Measurements from ENCODE around the gene MICB. TPM values are rescaled to one million over a fixed set of nuclear protein-coding genes. Genes with fewer than 3 reads are reported as not detected.
"Not testable (repeated sequence)": the region's sequence is repeated elsewhere in the genome, so short reads cannot be mapped to it uniquely, and the experiment has no call there.

The MICB gene
- total RNA-seq, 1 experiment from 2014 or later = 14.5 TPM

DNA sequence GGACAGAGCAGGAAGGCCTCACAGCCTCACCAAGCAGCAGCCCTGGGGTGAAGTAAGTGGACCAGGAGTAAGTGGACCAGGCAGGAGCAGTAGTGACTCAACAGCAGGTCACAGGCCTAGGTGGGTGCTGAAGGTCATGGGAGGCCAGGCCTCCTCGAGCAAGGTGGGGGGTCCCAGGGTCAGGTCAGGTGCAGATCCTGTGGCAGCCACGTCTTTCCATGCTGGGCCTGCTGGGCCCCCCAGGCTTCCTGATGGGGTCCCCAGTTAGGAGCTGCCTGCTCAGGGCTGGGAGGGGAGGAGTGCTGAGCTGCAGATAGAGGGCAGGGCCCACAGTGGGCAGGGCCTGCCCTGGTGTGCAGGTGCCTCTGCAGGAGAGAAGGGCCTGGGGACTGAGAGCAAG lies 11.1 kb downstream of the MICB start:
- DNase-seq (ENCODE audit: low spot score) = not testable (repeated sequence)

- peak; percentile 36 for DNase-seq (ENCODE audit: low spot score)
These were observed 12.1 kb downstream of the MICB start for GRCh38 chr6:31510007-31510406.

- DNase-seq (ENCODE audit: low spot score) = no peak
These were observed 15.7 kb downstream of the MICB start for GRCh38 chr6:31513456-31514165.

DNA sequence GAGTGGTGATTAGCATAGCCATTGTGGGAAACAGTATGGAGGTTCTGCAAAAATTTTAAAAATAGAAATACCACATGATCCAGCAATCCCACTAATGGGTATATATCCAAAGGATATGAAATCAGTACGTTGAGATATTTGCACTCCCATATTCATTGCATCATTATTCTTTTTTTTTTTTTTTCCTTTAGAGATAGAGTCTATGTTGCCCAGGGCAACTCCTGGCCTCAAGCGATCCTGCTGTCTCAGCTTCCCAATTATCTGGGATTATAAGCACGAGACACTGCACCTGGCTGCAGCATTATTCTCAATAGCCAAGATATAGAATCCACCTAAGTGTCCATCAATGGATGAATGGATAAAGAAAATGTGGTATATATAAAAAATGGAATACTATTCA lies 23.9 kb downstream of the MICB start:
- no peak for DNase-seq (ENCODE audit: low spot score)

GRCh38 chr6:31525553-31525931 lies 27.6 kb downstream of the MICB start:
- DNase-seq (ENCODE audit: low spot score) = no peak

DNA sequence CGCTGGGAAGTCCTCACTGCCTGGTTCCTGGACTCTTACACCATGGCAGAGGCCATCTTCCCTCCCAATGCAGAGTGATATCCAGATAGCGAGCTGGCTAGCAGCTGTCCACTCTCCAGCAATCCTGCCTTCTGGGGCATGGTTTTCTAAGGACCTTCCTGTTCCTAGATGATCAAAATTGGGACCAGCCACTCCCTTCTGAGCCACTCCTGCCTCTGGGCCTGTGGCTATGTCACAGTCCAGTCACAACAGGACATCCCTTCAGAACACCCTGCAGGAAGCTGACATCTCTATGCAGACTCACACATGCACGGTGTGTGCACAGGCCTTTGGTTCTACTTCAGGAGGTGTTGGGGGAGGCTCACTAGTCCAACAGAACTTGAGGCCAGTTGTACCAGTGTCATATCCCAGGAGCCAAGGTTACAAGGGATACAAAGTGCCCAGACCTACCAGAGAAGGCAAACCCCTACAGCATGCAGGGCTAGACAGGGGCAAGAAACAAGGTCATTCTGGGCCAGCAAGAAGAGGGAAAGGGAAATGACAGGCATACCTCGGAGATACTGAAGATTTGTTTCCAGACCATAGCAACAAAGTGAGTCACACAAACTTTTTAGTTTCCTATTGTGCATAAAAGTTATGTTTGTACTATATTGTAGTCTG lies 28.1 kb downstream of the MICB start:
- DNase-seq (ENCODE audit: low spot score) = no peak

DNA sequence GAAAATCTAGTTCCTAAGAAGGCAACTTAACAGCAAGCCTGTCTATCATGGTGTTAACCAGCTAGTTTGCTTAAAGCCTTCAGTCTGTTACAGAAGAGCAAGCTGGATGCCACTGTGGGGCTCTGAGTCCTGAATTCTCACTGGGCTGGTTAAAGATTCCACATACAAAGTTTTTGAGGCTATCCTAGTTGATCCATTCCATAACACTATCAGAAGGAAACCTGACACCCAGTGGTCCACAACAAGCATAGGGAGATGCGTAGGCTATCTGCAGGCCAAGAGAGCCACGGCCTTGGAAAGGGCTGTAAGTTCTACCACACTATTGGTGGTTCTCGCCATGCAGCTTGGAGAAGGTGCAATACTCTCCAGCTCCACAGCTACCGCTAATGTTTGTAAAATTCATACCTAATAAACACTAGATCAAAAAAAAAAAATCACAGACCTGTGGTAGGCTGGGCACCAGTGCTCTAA lies 30.4 kb downstream of the MICB start:
- DNase-seq (ENCODE audit: low spot score) = no peak

GRCh38 chr6:31528821-31529328 lies 30.9 kb downstream of the MICB start, which contains the start of gene MCCD1:
MCCD1 (plus strand) TSS chr6:31528962; CDS start chr6:31529015, 53 bp downstream.
- DNase-seq (ENCODE audit: low spot score) = no peak

- DNase-seq (ENCODE audit: low spot score) = peak; percentile 20
These were observed 31.6 kb downstream of the MICB start for GRCh38 chr6:31529329-31530150.

DNA sequence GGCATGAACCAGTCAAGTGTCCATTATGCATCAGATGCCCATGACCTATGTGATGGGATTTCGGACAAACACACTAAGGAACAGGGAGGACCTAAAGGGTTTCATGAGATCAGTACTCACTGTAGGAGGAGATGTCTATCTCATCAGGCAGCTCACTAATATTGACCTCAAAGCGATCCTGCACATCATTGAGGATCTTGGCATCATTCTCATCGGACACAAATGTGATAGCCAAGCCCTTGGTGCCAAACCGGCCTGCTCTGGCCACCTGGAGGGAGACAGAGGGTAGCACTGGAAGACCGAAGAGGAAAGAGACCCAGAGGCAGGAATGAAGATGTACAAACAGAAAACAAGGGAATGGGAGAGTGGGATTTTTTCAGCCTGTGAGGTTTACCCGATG lies 32.7 kb downstream of the MICB start:
- no peak for DNase-seq (ENCODE audit: low spot score)

DNA sequence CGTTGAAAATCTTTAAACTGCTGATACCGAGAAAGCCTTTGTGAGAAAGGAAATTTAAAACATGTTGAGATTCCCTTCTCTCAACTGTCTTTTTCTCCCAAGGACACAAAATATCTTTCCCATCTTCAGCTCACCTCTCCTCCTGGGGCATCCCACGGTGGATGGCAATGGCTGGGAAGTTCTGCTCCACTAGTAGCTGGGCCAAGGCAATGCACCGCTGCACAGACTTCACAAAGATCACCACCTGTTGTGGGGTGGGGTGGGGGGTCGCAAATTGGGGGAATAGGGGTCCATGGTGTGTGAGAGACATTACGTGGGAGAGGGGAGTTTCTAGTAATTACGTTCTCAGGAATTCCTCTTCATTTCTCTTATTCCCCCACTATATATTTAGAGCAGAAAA lies 33.2 kb downstream of the MICB start:
- no peak for DNase-seq (ENCODE audit: low spot score)

GRCh38 chr6:31531771-31532643 lies 34.1 kb downstream of the MICB start:
- DNase-seq (ENCODE audit: low spot score) = no peak

GRCh38 chr6:31532644-31533454 lies 34.9 kb downstream of the MICB start:
- no peak for DNase-seq (ENCODE audit: low spot score)

DNA sequence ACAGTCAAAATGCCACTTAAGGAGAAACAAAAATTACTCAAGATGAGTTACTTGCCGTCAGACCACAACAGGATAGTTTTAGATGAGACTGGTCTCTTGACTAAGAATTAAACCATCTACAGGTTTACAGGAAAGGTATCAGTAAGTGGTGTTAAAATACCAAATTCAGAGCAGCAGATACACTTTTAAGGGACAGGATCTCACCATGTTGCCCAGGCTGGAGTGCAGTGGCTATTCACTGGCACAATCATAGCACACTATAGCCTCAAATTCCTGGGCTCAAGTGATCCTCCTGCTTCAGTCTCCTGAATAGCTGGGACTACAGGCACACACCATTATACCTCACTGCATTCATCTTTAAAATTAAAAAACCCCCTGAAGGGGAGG lies 35.5 kb downstream of the MICB start:
- DNase-seq (ENCODE audit: low spot score) = no peak

DNA sequence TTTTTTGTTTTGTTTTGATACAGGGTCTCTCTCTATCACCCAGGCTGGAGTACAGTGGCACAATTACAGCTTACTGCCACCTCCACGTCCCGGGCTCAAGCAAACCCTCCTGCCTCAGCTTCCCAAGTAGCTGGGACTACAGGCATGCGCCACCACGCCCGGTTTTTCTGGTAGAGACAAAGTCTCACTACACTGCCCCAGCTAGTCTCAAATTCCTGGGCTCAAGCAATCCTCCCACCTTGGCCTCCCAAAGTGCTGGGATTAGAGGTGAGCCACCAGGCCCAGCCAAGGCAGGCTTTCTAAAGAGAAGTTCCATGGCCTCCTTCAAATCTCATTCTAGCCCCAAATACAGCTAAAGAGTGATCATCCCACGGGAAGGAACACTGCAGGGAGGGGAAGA lies 36.1 kb downstream of the MICB start:
- DNase-seq (ENCODE audit: low spot score) = no peak

- no peak for DNase-seq (ENCODE audit: low spot score)
These were observed 36.6 kb downstream of the MICB start for GRCh38 chr6:31534521-31535040.

- no peak for DNase-seq (ENCODE audit: low spot score)
These were observed 37.8 kb downstream of the MICB start for GRCh38 chr6:31535538-31536324.

DNA sequence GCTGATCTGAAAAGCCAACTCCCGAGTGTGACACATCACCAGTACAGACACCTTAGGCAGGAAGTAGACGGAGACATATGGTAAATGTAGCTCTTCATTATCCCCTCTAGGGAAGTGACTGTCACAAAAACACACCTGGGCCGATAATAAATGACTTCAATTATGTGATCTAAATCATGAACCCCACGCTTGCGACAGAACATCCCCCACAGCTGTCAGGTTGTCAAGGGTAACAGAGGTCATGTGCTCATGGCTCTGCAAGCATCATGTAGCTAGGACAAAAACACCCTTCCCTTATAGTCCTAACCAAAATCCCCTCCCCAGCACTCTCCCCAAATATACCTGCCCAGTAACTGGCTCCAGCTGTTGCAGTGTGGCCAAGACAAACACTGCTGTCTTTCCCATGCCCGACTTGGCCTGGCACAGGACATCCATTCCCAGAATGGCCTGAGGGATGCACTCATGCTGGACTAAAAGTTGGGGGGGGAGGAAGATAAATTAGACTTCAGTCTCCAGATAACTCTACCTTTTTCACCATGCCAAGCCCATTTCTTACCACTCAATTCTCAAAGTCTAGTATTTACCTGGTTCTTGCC lies 41.0 kb downstream of the MICB start:
- DNase-seq (ENCODE audit: low spot score) = no peak

DNA sequence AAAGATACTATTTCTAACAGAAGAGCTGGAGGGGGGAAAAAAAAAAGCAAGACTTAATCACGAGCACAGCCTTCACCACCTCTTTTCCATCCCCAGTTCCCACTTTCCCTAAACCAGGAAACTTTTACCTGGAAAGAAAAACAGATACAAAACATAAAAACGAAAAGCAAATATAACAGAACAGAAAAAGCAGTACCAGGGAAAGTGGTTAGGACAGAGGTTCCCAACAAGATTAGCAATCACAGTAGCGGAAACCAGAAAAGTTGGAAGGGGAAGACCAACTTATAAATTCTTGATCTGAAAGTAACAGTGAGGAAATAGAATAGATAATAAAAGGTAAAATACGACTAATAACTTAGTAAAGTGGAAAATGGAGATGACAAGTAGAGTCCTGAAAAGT lies 42.7 kb downstream of the MICB start:
- DNase-seq (ENCODE audit: low spot score) = no peak

Measured in H4 (cell line).